GM18870 (cell line): ENCODE results near the gene MUC20.
"Not testable (repeated sequence)": the region's sequence is repeated elsewhere in the genome, so short reads cannot be mapped to it uniquely, and the experiment has no call there.

ENCODE experiments used
- ATAC-seq: cut with Tn5 transposase; IDR thresholded peaks from one replicate; pipeline ENCODE4 v1.9.1; 2021; ENCODE audit warnings: moderate library complexity; ENCODE audit not compliant: unreplicated experiment

The MUC20 gene

GRCh38 chr3:195709676-195710085, 11.1 kb upstream of the MUC20 start:
- no peak for ATAC-seq

GRCh38 chr3:195710126-195710905, 10.5 kb upstream of the MUC20 start:
- not testable (repeated sequence) for ATAC-seq

- ATAC-seq, result not testable (repeated sequence)
These were observed 9.5 kb upstream of the MUC20 start for GRCh38 chr3:195711091-195711812.

GRCh38 chr3:195711813-195712534, 8.8 kb upstream of the MUC20 start:
- no peak for ATAC-seq

- ATAC-seq, result not testable (repeated sequence)
These were observed 8.3 kb upstream of the MUC20 start for GRCh38 chr3:195712535-195712910.

- ATAC-seq, result not testable (repeated sequence)
These were observed 7.6 kb upstream of the MUC20 start for GRCh38 chr3:195713150-195713549.

- no peak for ATAC-seq
These were observed 6.3 kb upstream of the MUC20 start for GRCh38 chr3:195714380-195715011.

GRCh38 chr3:195715134-195715533, 5.6 kb upstream of the MUC20 start:
- ATAC-seq, result no peak

- no peak for ATAC-seq
These were observed 5.1 kb upstream of the MUC20 start for GRCh38 chr3:195715583-195716266.

- ATAC-seq, result no peak
These were observed 3.4 kb upstream of the MUC20 start for GRCh38 chr3:195717416-195717815.

- no peak for ATAC-seq
These were observed 2.8 kb upstream of the MUC20 start for GRCh38 chr3:195717852-195718476.

- ATAC-seq, result no peak
These were observed 2.2 kb upstream of the MUC20 start for GRCh38 chr3:195718477-195718984.

GRCh38 chr3:195719514-195720254, 1.1 kb upstream of the MUC20 start:
- ATAC-seq, result not testable (repeated sequence)

- not testable (repeated sequence) for ATAC-seq
These were observed 1.6 kb downstream of the MUC20 start for GRCh38 chr3:195722139-195722995.

GRCh38 chr3:195722996-195723345, 2.2 kb downstream of the MUC20 start:
- not testable (repeated sequence) for ATAC-seq

GRCh38 chr3:195724363-195724762, 3.6 kb downstream of the MUC20 start:
- not testable (repeated sequence) for ATAC-seq

GRCh38 chr3:195725916-195726740, 5.3 kb downstream of the MUC20 start:
- not testable (repeated sequence) for ATAC-seq
